ENCODE data around the gene C1orf167.

The C1orf167 gene

GRCh38 chr1:11761988-11762406, at the start of gene C1orf167:
Gene C1orf167 (plus strand): TSS chr1:11762193. CDS start chr1:11764401, 2,208 bp downstream.
- DNase-seq, result no peak

GRCh38 chr1:11712285-11712684, 49.7 kb upstream of the C1orf167 start:
- DNase-seq, result no peak

- no peak for DNase-seq
Measured at GRCh38 chr1:11713095-11713494, 48.9 kb upstream of the C1orf167 start.

GRCh38 chr1:11714831-11715575, 47.0 kb upstream of the C1orf167 start:
- DNase-seq, result no peak

DNA sequence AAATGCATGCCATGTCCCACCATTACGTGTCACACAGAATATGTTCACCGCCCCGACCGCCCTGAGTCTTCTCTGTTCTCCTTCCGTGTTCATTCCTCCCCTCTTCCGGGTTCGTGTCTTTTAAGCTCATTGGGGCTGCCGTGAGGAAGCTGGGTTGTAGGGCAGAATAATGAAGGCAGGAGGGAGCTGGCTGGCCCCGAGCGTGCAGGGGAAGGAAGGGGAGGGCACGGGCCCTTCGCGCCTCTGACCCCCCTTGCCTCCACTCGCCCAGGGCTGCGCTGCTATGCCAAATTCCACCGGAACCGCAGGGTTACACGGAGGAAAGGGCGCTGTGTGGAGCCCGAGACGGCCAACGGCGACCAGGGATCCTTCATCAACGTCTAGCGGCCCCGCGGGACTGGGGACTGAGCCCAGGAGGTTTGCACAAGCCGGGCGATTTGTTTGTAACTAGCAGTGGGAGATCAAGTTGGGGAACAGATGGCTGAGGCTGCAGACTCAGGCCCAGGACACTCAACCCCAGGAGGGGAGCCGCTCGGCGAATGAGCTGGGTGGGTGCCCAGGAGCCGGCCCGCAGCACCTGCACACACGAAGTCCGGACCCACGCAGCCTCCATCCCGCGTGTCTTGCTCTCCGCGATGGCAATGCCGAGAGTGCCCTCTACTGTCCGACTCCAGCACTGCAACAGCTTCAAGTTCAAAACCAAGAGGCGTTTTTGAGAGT, 42.5 kb upstream of the C1orf167 start:
- peak; percentile 48 for DNase-seq

DNA sequence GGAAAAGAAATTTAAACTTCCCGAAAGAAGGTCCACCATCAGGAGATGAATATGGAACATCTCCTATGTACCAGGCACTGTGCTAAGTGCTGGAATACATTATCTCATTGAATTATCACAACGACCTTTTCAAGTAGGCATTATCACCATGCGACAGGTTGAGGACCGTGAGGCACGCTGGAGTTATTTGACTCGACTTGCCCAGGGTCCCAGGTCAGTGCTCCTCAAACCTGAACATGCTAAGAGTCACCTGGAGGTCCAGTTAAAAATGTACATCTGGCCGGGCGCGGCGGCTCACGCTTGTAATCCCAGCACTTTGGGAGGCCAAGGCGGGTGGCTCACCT, 42.0 kb upstream of the C1orf167 start:
- no peak for DNase-seq

- DNase-seq, result no peak
Measured at GRCh38 chr1:11720525-11720924, 41.5 kb upstream of the C1orf167 start.

GRCh38 chr1:11721311-11721710, 40.7 kb upstream of the C1orf167 start:
- DNase-seq, result no peak

DNA sequence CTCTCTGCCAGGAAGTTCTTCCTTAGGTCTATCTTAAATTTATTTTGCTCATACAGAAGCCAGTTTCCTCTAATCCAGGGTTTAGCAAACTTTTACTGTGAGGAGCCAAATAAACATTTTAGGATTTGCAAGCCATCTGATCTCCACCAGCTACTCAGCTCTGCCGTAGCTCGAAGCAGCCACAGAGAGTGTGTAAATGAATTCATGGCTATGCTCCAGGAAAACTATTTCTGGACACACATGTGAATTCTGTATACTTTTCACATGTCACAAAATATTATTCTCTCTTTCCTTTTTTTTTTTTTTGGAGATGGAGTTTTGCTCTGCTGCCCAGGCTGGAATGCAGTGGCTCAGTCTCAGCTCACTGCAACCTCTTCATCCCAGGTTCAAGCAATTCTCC, 39.5 kb upstream of the C1orf167 start:
- DNase-seq, result no peak

- DNase-seq, result no peak
Measured at GRCh38 chr1:11725616-11726015, 36.4 kb upstream of the C1orf167 start.

- DNase-seq, result no peak
Measured at GRCh38 chr1:11727119-11727518, 34.9 kb upstream of the C1orf167 start.

GRCh38 chr1:11728126-11728806, 33.7 kb upstream of the C1orf167 start:
- no peak for DNase-seq

DNA sequence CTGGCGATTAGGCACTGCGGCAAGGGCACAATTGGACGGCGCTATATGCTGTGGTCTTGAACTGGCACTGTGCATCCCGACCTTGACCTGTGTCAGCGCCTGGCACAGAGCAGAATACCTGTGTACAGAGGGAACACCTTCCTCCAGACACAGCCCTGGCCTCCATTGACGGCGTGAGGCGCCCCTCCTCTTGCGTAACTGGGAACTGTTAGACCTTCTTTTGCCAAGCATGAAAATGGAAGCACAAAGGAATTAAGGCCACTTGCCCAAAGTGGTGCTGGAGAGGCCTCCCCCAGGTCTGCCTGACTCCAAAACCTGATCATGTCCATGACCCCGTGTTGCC, 32.9 kb upstream of the C1orf167 start:
- no peak for DNase-seq

DNA sequence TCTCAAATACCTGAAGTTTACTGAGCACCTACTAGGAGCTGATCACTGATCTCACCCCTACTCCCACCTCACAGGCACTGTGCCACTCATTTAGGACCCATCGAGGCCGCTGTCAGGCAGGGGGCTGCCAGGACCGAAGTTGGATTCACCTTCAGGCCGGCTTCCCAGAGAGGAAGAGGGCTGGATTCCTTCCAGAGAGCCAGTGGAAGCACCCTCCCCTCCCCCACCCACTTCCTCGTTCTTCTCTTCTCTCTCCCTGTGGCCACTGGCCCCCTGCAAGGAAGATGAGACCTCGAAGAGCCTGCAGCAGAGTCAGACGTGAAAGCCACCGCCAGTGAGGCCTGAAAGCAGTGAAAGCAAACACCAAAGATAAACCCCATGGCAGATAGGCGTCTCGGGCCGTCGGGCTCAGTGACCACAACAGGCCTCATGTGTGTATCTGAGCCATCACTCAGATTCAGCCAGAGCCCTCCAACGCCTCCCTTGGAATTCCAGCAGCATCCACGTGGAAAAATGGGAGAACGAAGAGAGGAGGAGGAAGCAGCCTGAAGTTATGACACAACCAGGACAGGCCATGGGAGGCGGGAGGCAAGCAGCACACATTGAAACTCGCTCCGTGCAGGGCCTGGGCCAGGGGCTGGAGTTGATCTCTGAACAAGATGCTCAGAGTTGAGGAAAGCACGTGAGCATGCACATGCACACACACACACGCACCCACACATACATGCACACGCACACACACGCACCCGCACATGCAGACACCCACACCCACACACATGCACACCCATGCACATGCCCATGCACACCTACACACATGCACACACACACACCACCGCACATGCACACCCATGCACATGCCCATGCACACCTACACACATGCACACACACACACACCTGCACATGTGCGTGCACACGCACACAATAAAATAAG, 32.2 kb upstream of the C1orf167 start:
- no peak for DNase-seq

DNA sequence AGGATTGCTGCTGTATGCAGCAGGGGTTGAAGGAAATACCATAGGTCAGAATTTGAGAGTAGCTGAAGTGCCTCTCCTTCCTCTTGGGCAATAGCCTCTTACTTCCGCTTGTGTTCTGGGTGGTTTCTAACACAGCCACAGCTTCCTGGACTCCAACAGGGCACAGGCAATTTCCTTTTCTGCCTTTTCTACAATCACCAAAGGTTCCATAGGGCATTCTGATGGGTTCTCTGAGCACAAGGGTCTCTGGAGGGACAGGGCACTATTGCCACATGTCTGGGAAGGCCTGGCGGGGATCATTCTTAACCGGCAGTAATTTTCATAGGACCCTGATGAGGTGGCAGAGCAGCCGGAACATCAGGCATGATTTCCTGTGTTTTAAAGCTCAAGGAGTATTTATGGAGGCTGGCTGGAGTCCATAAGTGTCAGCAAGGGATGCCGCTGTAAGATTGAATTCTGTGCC, 31.5 kb upstream of the C1orf167 start:
- no peak for DNase-seq

GRCh38 chr1:11731691-11732283, 30.2 kb upstream of the C1orf167 start:
- DNase-seq, result no peak

DNA sequence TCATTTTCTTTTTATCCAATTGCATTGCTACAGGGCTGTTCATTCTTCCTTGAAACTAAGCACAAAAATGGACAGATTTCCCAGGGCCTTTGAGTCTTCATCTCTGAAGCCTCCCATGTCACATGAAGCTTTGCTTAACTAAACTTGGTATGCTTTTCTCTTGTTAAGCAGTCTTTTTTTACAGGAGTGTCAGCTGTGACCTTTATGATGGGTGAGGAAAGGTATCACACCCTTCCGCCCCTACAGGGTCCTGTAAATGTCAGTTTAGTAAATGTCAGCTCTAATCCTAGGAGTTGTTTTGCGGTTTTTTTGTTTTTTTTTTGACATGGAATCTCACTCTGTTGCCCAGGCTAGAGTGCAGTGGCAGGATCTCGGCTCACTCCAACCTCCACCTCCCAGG, 28.7 kb upstream of the C1orf167 start:
- no peak for DNase-seq

DNA sequence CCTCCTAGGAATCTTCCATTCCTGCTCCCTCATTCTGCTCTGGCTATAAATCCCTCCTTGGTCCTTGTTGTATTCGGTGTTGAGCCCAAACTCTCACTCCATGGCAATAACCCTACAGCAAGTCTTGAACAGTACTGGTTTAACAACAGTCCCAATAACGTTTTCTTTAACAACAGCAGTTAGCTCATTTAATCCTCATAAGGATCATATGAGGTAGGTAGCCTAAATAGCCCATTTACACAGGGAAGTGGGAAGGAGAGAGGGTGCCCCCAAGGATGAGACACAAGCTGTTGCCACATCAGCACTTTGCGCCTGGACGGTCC, 26.5 kb upstream of the C1orf167 start:
- no peak for DNase-seq

DNA sequence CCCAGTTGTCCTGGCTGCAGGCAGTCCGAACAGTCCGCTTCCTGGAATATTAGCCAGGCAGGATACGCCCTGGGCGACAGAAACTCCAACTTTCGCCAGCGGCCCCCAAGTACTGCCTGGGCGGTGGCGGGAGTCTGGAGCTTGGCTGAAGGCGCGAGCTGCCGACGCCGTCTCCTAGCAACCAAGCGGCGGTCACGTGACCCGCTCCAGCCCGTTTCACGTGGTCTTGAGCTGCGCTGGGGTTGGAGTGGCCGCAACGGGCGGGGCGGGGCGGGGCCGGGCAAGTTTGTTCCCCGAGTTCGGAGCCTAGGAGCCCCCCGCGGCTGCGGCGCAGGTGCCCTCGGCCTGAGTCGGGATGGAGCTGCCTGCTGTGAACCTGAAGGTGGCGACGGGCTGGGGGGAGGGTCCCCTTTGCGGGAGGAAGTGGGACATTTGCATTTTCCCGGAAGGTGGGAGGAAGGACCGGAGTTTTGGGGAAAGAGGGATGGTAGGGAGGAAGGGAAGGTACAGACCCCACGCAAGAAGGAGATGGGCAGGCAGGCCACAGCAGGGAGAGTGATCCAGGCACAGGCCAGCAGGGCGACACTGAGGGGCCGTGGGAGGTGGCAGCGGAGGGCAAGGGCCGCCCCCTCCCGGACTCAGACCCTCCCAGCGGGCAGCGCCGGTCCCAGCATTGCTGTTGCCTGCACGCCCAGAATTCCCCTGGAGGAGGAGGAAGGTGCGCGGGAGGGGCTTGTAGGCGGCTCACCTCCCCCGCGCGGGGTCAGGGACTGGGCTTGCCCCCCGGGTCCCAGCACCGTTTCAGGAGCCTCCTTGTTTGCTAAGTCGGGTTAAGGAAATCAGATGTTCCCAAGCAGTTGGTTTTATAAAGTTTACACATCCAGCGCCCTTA, 25.9 kb upstream of the C1orf167 start, which contains the start of gene AGTRAP:
Gene AGTRAP (plus strand): TSS at position 283 of the 892 bp plus-strand sequence. CDS start 73 bp downstream, at position 356.
- peak; percentile 91 for DNase-seq

- no peak for DNase-seq
Measured at GRCh38 chr1:11736746-11737639, 25.0 kb upstream of the C1orf167 start.

All from NCI-H2107 (cell line).